Neural crest cell (in vitro differentiated cells): ENCODE measurements around the gene ZNF189. TPM values are rescaled to one million over a fixed set of nuclear protein-coding genes. Genes with fewer than 3 reads are reported as not detected.

ENCODE experiments used
- DNase-seq: peaks from one replicate; pipeline ENCODE4 v3.0.0; 2021; ENCODE audit warnings: low read depth, mixed read lengths, low spot score
- H3K27ac Mint-ChIP-seq: one replicate; pipeline ENCODE4 v1.8.0; 2021; ENCODE audit warnings: mild to moderate bottlenecking, mixed read lengths; ENCODE audit not compliant: unreplicated experiment
- H3K27me3 Mint-ChIP-seq: 2 replicates; pipeline ENCODE4 v1.8.0; 2021; ENCODE audit warnings: low read depth, mild to moderate bottlenecking, mixed read lengths
- H3K36me3 Mint-ChIP-seq: 2 replicates; pipeline ENCODE4 v1.8.0; 2021; ENCODE audit warnings: low read depth, mild to moderate bottlenecking, mixed read lengths
- H3K4me1 Mint-ChIP-seq: 2 replicates; pipeline ENCODE4 v1.8.0; 2021; ENCODE audit warnings: mixed read lengths
- H3K4me3 Mint-ChIP-seq: one replicate; pipeline ENCODE4 v1.8.0; 2021; ENCODE audit warnings: mild to moderate bottlenecking, mixed read lengths
- H3K9me3 Mint-ChIP-seq: 2 replicates; pipeline ENCODE4 v1.8.0; 2021; ENCODE audit warnings: mixed read lengths
- CTCF ChIP-seq: fragments of 200-600 bp; sonication (generic); conservative IDR thresholded peaks from 2 replicates; pipeline ENCODE4 v1.5.0; 2021; ENCODE audit warnings: antibody characterized with exemption, mild to moderate bottlenecking
- total RNA-seq: library from RNA; stranded (reverse); gene quantifications from 2 replicates; pipeline ENCODE4 v1.2.1, GENCODE V29; 2021

Gene ZNF189
- total RNA-seq, 1 donor from 2014 or later = 24.0 TPM

- no peaks in the 10 kb centered on the region for H3K4me1 Mint-ChIP-seq
- H3K9me3 Mint-ChIP-seq = no peaks in the 10 kb centered on the region
- TF ChIP-seq CTCF = no peak
- DNase-seq = no peak
- no peak overlapping the region for H3K4me3 Mint-ChIP-seq
- H3K27me3 Mint-ChIP-seq = peaks cover 4% of the 10 kb centered on the region
- H3K36me3 Mint-ChIP-seq = no peaks in the 10 kb centered on the region
- H3K27ac Mint-ChIP-seq = no peak overlapping the region
Measured at GRCh38 chr9:101432171-101432570, 33.5 kb downstream of the ZNF189 start.

GRCh38 chr9:101432740-101433139 lies 34.1 kb downstream of the ZNF189 start:
- H3K36me3 Mint-ChIP-seq = no peaks in the 10 kb centered on the region
- peaks cover 4% of the 10 kb centered on the region for H3K27me3 Mint-ChIP-seq
- no peak overlapping the region for H3K4me3 Mint-ChIP-seq
- no peak for DNase-seq
- no peak for TF ChIP-seq CTCF
- no peak overlapping the region for H3K27ac Mint-ChIP-seq
- H3K9me3 Mint-ChIP-seq = no peaks in the 10 kb centered on the region
- no peaks in the 10 kb centered on the region for H3K4me1 Mint-ChIP-seq

GRCh38 chr9:101433229-101433628 lies 34.6 kb downstream of the ZNF189 start:
- H3K9me3 Mint-ChIP-seq = no peaks in the 10 kb centered on the region
- TF ChIP-seq CTCF = no peak
- no peaks in the 10 kb centered on the region for H3K36me3 Mint-ChIP-seq
- H3K27ac Mint-ChIP-seq = no peak overlapping the region
- peaks cover 4% of the 10 kb centered on the region for H3K27me3 Mint-ChIP-seq
- H3K4me1 Mint-ChIP-seq = no peaks in the 10 kb centered on the region
- no peak overlapping the region for H3K4me3 Mint-ChIP-seq
- DNase-seq = no peak

- Mint-ChIP-seq H3K27ac (no peak overlapping the region), H3K36me3 (no peaks in the 10 kb centered on the region), H3K27me3 (no peaks in the 10 kb centered on the region), H3K9me3 (no peaks in the 10 kb centered on the region), H3K4me3 (no peak overlapping the region), H3K4me1 (no peaks in the 10 kb centered on the region)
- no peak for TF ChIP-seq CTCF
- no peak for DNase-seq
Measured at GRCh38 chr9:101434998-101435397, 36.3 kb downstream of the ZNF189 start.

GRCh38 chr9:101435601-101436079 lies 37.0 kb downstream of the ZNF189 start, which contains the start of gene ALDOB:
Gene ALDOB (minus strand): TSS chr9:101435774. CDS start chr9:101430887, 4,887 bp downstream.
- no peak for DNase-seq
- no peaks in the 10 kb centered on the region for H3K36me3 Mint-ChIP-seq
- no peak within 1 kb of the TSS for H3K27ac Mint-ChIP-seq
- TF ChIP-seq CTCF = no peak
- no peaks in the 10 kb centered on the region for H3K9me3 Mint-ChIP-seq
- H3K4me3 Mint-ChIP-seq = no peak within 1 kb of the TSS
- H3K27me3 Mint-ChIP-seq = no peaks in the 10 kb centered on the region
- no peaks in the 10 kb centered on the region for H3K4me1 Mint-ChIP-seq
